ENCODE measurements around the gene HOXD10. TPM values are rescaled to one million over a fixed set of nuclear protein-coding genes. Genes with fewer than 3 reads are reported as not detected.

HOXD10 gene
- total RNA-seq (not detected in 2 replicates), polyA plus RNA-seq (not detected in 2 replicates)

GRCh38 chr2:176115883-176116813 is at the start of gene HOXD10:
HOXD10 (plus strand) TSS chr2:176116778; CDS start chr2:176116834, 56 bp downstream.
- Histone ChIP-seq H3K9me3 (ENCODE audit: low read depth) (no peaks in the 10 kb centered on the region), H3K4me3 (no peak within 1 kb of the TSS), H3K27me3 (peaks cover 100% of the 10 kb centered on the region), H3K36me3 (no peaks in the 10 kb centered on the region), H3K27ac (no peak within 1 kb of the TSS), H3K4me1 (ENCODE audit: low read depth) (no peaks in the 10 kb centered on the region)
- no peak for TF ChIP-seq CTCF (IDR thresholded peaks at IDR 0.05; ENCODE audit: low read depth, low read length)
- DNase-seq (ENCODE audit: low read depth in 1 of 2, low spot score in 1 of 2) = no peak

GRCh38 chr2:176067589-176068418 is 48.8 kb upstream of the HOXD10 start:
- TF ChIP-seq CTCF (IDR thresholded peaks at IDR 0.05; ENCODE audit: low read depth, low read length) = no peak

GRCh38 chr2:176068419-176068832 is 48.2 kb upstream of the HOXD10 start:
- DNase-seq (ENCODE audit: low read depth in 1 of 2, low spot score in 1 of 2) = peak in 1 of 2 donors; percentile 49
- Histone ChIP-seq H3K4me1 (ENCODE audit: low read depth) (no peaks in the 10 kb centered on the region), H3K27me3 (peaks cover 100% of the 10 kb centered on the region), H3K27ac (no peak overlapping the region), H3K36me3 (no peaks in the 10 kb centered on the region), H3K4me3 (peak overlapping the region; percentile 10), H3K9me3 (ENCODE audit: low read depth) (no peaks in the 10 kb centered on the region)
- TF ChIP-seq CTCF (IDR thresholded peaks at IDR 0.05; ENCODE audit: low read depth, low read length) = no peak

More at GRCh38 chr2:176067589-176068418, 48.8 kb upstream of the HOXD10 start:
- no peak for DNase-seq (ENCODE audit: low read depth in 1 of 2, low spot score in 1 of 2)
- Histone ChIP-seq H3K9me3 (ENCODE audit: low read depth) (no peaks in the 10 kb centered on the region), H3K27ac (no peak overlapping the region), H3K4me3 (peak overlapping the region; percentile 10), H3K36me3 (no peaks in the 10 kb centered on the region), H3K27me3 (peaks cover 98% of the 10 kb centered on the region), H3K4me1 (ENCODE audit: low read depth) (peaks cover under 1% of the 10 kb centered on the region)

- no peak for TF ChIP-seq CTCF (IDR thresholded peaks at IDR 0.05; ENCODE audit: low read depth, low read length)
- H3K27me3 ChIP-seq = peaks cover 100% of the 10 kb centered on the region
- no peaks in the 10 kb centered on the region for H3K36me3 ChIP-seq
- no peak overlapping the region for H3K4me3 ChIP-seq
- no peaks in the 10 kb centered on the region for H3K9me3 ChIP-seq (ENCODE audit: low read depth)
- DNase-seq (ENCODE audit: low read depth in 1 of 2, low spot score in 1 of 2) = no peak
- H3K4me1 ChIP-seq (ENCODE audit: low read depth) = no peaks in the 10 kb centered on the region
- H3K27ac ChIP-seq = no peak overlapping the region
These were observed 45.0 kb upstream of the HOXD10 start for GRCh38 chr2:176071330-176072291.

- Histone ChIP-seq H3K27me3 (peaks cover 100% of the 10 kb centered on the region), H3K9me3 (ENCODE audit: low read depth) (no peaks in the 10 kb centered on the region), H3K4me3 (no peak overlapping the region), H3K4me1 (ENCODE audit: low read depth) (no peaks in the 10 kb centered on the region), H3K36me3 (no peaks in the 10 kb centered on the region), H3K27ac (no peak overlapping the region)
- no peak for TF ChIP-seq CTCF (IDR thresholded peaks at IDR 0.05; ENCODE audit: low read depth, low read length)
- no peak for DNase-seq (ENCODE audit: low read depth in 1 of 2, low spot score in 1 of 2)
These were observed 44.3 kb upstream of the HOXD10 start for GRCh38 chr2:176072292-176072669.
